ENCODE data around the gene CASTOR2. TPM values are rescaled to one million over a fixed set of nuclear protein-coding genes. Genes with fewer than 3 reads are reported as not detected.
"Not testable (repeated sequence)": the region's sequence is repeated elsewhere in the genome, so short reads cannot be mapped to it uniquely, and the experiment has no call there.

CASTOR2 gene
- total RNA-seq, 1 experiment from 2014 or later, result 12.0 TPM

DNA sequence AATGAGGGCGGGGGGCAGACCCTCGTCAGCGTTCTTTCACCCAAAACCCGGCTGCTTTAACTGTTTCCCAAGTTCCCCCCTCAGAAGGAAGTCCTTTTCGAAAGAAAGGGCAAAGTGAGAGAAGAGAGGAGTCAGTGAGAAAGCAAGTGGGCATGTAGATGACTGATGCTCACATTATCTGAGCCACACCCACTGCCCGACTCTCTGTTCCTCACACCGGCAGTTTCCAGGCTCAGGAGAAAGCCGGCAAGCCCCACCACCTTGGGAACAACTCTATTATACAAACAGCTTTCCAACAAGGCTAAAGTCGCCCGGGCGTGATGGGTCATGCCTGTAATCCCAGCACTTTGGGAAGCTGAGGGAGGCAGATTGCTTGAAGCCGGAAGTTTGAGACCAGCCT, 86.0 kb downstream of the CASTOR2 start:
- no peak for DNase-seq (ENCODE audit: low spot score)

DNA sequence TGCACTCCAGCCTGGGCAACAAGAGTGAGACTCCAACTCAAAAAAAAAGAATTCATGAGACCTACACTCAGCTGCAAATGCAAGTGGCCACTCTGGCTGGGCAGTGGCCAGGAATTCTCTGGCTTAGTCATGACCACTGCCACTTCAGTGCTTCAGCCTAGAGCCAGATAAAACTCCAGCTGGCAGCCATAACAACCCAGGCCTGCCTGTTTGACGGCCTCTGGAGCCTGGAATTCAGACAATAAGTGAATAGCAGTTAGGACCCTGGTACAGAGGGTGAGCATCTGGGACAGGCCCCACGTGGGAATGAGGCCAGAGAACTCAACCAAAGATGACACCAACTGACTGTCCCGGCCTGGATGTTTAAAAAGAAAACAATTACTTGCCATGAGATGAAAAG, 90.2 kb downstream of the CASTOR2 start:
- DNase-seq (ENCODE audit: low spot score), result no peak

DNA sequence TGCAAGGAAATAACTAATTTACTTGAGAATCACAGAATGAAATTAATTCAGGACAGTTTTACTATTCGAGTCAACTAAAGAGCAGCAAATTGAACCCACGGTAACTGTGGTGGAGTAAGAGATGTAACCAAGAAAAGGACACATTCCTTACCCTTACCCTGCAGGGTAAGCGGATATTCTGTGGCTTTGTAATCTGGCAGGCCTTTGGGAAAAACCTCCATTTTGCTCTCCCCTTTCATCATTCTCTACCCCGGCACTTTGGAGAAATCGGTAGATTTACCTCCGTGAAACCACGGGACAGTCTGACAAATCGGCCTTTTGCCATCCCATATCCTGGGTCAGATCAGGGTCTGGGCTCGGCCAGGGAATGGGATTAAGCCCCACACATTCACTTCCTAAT, 90.7 kb downstream of the CASTOR2 start:
- DNase-seq (ENCODE audit: low spot score), result no peak

DNA sequence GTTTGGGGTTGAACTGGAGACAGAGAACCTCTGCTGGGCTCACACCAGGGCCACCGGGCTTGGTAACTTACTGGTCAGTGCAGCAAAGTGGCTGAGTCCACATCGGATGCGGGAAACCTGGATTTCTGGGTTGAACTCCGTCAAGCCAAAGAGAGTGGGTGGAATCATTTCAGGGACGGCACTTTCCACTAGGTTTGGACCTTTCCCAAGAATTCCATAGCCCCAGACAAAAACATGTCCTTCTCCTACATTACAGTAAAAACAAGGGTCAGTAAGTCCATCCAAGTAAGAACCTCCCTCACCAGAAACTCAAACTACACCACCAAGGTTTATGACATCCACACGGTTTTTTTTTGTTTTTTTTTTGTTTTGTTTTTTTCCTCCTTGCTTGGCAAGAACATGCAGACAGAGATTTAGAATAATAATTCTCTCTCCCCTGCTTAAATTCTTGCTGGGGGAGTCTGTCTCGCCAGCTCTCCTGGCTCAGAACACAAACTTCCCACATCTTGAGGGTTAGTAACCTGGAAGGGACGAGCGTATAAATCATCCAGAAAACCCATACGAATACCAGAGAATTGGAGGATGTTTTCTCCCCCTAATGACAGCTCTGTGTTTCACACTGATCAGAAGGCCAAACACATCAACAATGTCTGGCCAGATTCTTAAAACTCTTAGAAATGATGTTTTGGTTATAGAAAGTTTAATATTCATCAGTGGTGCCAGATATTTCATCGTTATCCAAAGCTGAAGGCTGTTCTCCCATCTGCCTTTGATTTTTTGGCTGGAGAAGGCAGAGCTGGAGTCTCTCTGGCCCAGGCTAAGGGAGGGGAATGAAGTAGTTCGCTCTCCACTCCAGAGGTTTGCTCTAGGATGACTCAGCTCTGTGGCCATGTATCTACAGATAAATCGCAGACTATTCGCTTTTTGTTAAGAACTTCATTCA, 91.6 kb downstream of the CASTOR2 start:
- DNase-seq (ENCODE audit: low spot score), result no peak

DNA sequence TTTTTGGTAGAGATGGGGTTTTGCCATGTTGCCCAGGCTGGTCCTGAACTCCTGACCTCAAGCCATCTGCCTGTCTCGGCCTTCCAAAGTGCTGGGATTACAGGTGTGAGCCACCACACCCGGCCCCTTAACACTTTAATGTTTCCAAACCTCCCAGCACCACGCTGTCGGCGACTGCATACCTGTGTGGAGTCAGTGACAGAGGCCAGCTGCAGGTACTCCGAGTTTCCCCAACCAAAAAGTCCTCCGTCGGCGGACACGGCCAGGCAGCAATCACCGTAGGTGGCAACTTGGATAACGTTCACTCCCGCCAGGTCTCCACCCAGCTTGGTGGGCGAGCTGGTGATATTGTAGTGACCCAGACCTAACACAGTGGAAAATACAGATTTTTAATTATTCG, 93.9 kb downstream of the CASTOR2 start:
- no peak for DNase-seq (ENCODE audit: low spot score)

DNA sequence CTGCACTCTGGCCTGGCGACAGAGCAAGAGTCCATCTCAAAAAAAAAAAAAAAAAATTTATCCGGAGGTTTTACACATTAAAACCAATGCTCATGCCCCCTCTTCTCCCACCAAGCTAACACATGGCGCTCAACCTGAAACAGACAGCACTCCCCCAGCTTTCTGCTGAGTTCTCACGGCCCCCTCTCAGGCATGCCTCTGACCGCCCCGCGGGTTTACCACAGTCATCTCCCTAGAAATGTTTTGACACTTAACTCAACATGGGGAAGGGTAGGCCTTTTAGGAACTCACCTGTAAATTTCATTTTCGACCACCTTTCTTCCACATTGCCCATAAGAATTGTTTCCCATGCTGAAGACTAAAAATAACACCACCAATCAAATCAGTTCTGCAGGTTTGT, 99.8 kb downstream of the CASTOR2 start:
- DNase-seq (ENCODE audit: low spot score), result no peak

DNA sequence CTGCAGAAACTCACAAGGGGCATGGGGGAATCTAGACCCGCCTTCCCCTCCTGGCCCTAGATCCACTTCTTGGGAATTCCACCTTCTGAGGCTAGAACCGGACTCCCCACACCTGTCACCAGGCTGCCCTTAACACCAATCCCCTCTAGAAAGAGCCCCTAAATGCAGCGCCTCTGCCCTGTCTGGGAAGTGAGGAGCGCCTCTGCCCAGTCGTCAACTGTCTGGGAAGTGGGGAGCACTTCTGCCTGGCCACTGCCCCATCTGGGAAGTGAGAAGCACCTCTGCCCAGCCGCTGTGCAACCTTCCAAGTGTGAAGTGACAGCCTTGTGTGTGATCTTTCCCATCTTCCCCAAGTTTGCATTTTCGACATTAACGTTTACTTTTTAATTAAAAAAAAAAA, 100.3 kb downstream of the CASTOR2 start:
- no peak for DNase-seq (ENCODE audit: low spot score)

DNA sequence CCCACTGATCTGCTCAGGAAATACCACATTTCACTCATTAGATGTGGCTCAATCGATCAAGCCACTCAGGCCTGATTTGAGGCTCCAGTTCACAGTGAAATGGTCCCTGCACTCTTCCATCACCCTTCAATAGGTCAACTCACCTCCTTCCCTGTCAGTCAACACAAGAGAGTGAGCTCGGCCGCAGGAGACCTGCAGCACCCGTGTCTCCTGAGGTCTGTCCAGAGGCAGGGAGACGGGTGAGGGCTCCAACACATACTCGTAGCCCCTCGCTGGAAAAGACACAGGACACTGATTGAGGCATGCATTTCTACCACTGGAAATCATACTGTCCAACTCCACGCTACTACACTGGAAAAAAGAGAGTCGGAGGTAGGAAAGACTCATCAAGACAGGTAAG, 102.0 kb downstream of the CASTOR2 start:
- no peak for DNase-seq (ENCODE audit: low spot score)

DNA sequence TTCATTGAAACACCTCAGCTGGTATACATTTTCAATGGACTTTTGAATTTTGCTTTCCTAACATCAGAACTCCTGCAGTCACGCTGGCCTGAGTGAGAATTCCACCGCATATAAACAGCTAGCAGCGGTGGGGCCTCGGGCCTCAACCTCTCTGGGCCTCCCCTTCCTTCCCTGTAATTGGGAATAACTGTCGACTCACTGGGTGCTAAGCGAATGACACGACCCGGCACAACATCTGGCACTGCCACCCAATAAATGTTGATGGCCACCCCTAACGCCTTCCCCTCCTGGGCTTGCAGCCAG, 108.4 kb downstream of the CASTOR2 start:
- DNase-seq (ENCODE audit: low spot score), result no peak

DNA sequence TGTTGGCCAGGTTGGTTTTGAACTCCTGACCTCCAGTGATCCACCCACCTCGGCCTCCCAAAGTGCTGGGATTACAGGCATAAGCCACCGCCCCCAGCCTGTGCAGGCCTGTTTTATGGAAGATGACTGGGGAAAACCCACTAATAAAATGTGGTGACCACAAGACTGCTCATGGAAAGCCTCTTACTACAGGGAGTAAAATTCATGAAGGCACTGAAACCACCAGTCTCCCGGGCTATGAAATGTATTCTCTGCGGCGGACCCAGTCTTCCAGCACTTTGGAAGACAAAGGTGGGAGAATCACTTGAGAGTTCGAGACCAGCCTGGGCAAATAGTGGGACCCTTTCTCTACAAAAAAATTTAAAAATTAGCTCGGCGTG, 109.7 kb downstream of the CASTOR2 start:
- not testable (repeated sequence) for DNase-seq (ENCODE audit: low spot score)

Other genes with a start within 250 kb of the CASTOR2 start
- not detected in 2 replicates for gene NCF1, start 190.7 kb upstream of the CASTOR2 start, total RNA-seq (2014; rRNA removed; shearing (Covaris generic))
- gene GTF2IRD2, start 113.1 kb upstream of the CASTOR2 start, total RNA-seq (2014; rRNA removed; shearing (Covaris generic)), result 1.7 and 9.9 TPM in 2 replicates
- gene RCC1L, start 109.1 kb downstream of the CASTOR2 start, total RNA-seq (2014; rRNA removed; shearing (Covaris generic)), result 93.0 and 94.4 TPM in 2 replicates
- 22.8 and 31.1 TPM in 2 replicates for gene GTF2IRD2B, start 127.9 kb downstream of the CASTOR2 start, total RNA-seq (2014; rRNA removed; shearing (Covaris generic))